A673 (cell line): Measurements from ENCODE around the gene EDA. TPM values are rescaled to one million over a fixed set of nuclear protein-coding genes. Genes with fewer than 3 reads are reported as not detected.

Source experiments
- BruUV-seq: library from RNA; stranded (reverse); fragments of 400-500 nt; replicated peaks from 2 replicates; lab custom pipeline; 2021; lab: Mats Ljungman, UMichigan
- CTCF ChIA-PET: fragments of 300-600 bp; sonication (Branson Sonifier 250); formaldehyde crosslinking; loops from one replicate; lab custom pipeline; 2022; ENCODE audit warnings: antibody characterized with exemption; lab: Charles Lee
- POLR2A ChIA-PET: fragments of 300-600 bp; sonication (Branson Sonifier 250); formaldehyde crosslinking; loops from one replicate; lab custom pipeline; 2022; ENCODE audit warnings: antibody characterized with exemption; ENCODE audit not compliant: low non-redundant PET; lab: Charles Lee
- DNase-seq: peaks from one replicate; pipeline ENCODE4 v3.0.0-alpha.2; 2015; ENCODE audit warnings: low spot score
- H3K27ac ChIP-seq: fragments of 200-600 bp; sonication (generic); 2 replicates; pipeline ENCODE4 v1.5.1; 2016; ENCODE audit warnings: mixed run types, low read depth, mild to moderate bottlenecking, mixed read lengths, antibody characterized with exemption, low read length; ENCODE audit not compliant: poor library complexity, severe bottlenecking
- H3K27me3 ChIP-seq: fragments of 200-600 bp; sonication (generic); replicated peaks from 2 replicates; pipeline ENCODE4 v1.6.1; 2017; ENCODE audit warnings: mixed run types, low read depth, mild to moderate bottlenecking, mixed read lengths, antibody characterized with exemption, low read length; ENCODE audit not compliant: insufficient read depth, poor library complexity
- H3K36me3 ChIP-seq: fragments of 200-600 bp; sonication (generic); 2 replicates; pipeline ENCODE4 v1.6.1; 2016; ENCODE audit warnings: mixed run types, mild to moderate bottlenecking, mixed read lengths, antibody characterized with exemption, low read length; ENCODE audit not compliant: insufficient read depth, poor library complexity, severe bottlenecking
- H3K4me1 ChIP-seq: fragments of 200-600 bp; sonication (generic); 2 replicates; pipeline ENCODE4 v1.6.1; 2017; ENCODE audit warnings: mixed run types, mild to moderate bottlenecking, mixed read lengths, antibody characterized with exemption, low read length; ENCODE audit not compliant: insufficient read depth, poor library complexity, severe bottlenecking
- H3K4me3 ChIP-seq: fragments of 200-600 bp; sonication (generic); 2 replicates; pipeline ENCODE4 v1.5.1; 2016; ENCODE audit warnings: low read depth, mixed run types, mild to moderate bottlenecking, mixed read lengths, low read length; ENCODE audit not compliant: poor library complexity, severe bottlenecking
- H3K9me3 ChIP-seq: fragments of 200-600 bp; sonication (generic); 2 replicates; pipeline ENCODE4 v1.6.1; 2016; ENCODE audit warnings: mixed run types, low read depth, mild to moderate bottlenecking, mixed read lengths, antibody characterized with exemption, low read length; ENCODE audit not compliant: poor library complexity, severe bottlenecking
- EZH2 ChIP-seq: fragments of 200-600 bp; sonication (generic); IDR thresholded peaks from 2 replicates; pipeline ENCODE4 v1.6.1; 2017; ENCODE audit warnings: borderline replicate concordance, low read depth, mild to moderate bottlenecking, mixed read lengths, antibody characterized with exemption, low read length; ENCODE audit not compliant: poor library complexity, severe bottlenecking
- intact Hi-C: fragments of 100-400 bp; cut with micrococcal nuclease; formaldehyde crosslinking; loops from one replicate; pipeline ENCODE4 v1.10.0; 2022; ENCODE audit not compliant: unreplicated experiment
- total RNA-seq: library from RNA; stranded (reverse); gene quantifications from 2 replicates; pipeline ENCODE4 v1.2.3, GENCODE V29; 2021
- TF ChIP-seq, protein P1 (sequence below): fragments of 300-800, 200-600 bp; sonication (generic); conservative IDR thresholded peaks from 2 replicates; pipeline ENCODE4 v1.5.1; 2017; ENCODE audit warnings: low read depth, mild to moderate bottlenecking, antibody characterized with exemption, low read length, moderate library complexity, mixed read lengths

Gene EDA
- total RNA-seq, 1 experiment from 2014 or later = 3.3 TPM

DNA sequence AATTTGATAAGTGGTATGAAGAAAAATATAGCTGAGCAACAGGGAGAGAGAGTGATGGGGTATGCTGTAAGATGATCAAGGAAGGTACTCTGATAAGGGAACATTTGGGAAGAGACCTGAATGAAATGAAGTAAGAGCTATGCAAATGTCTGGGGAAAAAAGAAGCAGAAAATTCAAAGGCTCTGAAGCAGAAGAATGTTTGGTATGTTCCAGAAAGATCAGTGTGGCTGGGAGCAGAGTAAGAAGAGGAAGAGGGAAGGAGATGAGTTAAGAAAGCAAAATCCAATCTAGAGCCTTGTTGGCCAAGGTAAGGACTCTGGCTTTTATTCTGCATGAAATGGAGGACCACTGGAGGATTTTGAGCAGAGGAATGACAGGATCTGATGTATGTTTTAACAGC, 343.8 kb downstream of the EDA start:
- POLR2A ChIA-PET = no interaction called here

DNA sequence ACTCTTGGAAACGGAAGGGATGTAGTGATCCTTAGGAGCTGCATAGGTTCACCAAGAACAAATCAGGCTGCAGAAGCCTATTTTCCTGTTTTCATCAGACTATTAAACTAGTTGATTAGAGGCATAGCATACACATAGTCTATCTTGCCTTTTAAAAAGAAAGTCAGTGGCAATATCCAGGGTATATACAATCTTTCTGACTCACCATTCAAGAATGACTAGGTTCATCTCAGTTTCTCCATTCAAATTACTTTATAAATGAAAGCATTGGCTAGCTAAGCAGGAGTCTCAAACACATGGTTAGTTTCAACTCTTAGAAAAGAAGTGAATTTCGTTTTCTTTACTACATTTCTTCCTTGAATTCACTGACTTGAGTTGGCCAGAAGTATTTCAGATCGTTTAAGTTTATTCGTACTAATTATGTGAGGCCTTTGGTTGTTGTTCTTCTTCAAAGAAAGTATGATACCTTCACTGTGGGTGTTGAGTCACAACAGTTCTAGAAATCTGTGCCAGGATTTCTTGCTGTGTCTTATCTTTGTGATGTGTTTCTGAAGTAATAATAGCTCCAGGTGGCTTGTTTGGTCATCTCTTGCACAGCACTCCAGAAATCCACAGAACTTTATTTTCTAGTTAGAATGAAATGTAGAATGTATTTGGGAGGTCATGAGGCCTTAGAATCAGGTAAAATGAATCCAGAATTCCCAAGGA, 345.6 kb downstream of the EDA start:
- Histone ChIP-seq H3K27me3 (no peaks in the 10 kb centered on the region), H3K4me1 (no peaks in the 10 kb centered on the region), H3K36me3 (no peaks in the 10 kb centered on the region), H3K9me3 (no peaks in the 10 kb centered on the region), H3K27ac (no peak overlapping the region), H3K4me3 (no peak overlapping the region)
- ChIA-PET CTCF (no interaction called here), POLR2A (no interaction called here)
- intact Hi-C loops = no loop called here
- BruUV-seq = no TSS peak
- no peak for TF ChIP-seq EZH2
- DNase-seq = no peak

More for the DNA sequence above, 343.8 kb downstream of the EDA start:
- intact Hi-C loops = no loop called here
- DNase-seq = no peak
- no peak overlapping the region for H3K27ac ChIP-seq
- H3K36me3 ChIP-seq = no peaks in the 10 kb centered on the region
- no peak for TF ChIP-seq EZH2
- TF ChIP-seq, protein P1, sequence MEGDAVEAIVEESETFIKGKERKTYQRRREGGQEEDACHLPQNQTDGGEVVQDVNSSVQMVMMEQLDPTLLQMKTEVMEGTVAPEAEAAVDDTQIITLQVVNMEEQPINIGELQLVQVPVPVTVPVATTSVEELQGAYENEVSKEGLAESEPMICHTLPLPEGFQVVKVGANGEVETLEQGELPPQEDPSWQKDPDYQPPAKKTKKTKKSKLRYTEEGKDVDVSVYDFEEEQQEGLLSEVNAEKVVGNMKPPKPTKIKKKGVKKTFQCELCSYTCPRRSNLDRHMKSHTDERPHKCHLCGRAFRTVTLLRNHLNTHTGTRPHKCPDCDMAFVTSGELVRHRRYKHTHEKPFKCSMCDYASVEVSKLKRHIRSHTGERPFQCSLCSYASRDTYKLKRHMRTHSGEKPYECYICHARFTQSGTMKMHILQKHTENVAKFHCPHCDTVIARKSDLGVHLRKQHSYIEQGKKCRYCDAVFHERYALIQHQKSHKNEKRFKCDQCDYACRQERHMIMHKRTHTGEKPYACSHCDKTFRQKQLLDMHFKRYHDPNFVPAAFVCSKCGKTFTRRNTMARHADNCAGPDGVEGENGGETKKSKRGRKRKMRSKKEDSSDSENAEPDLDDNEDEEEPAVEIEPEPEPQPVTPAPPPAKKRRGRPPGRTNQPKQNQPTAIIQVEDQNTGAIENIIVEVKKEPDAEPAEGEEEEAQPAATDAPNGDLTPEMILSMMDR = no peak
- CTCF ChIA-PET = no interaction called here
- BruUV-seq = no TSS peak
- H3K9me3 ChIP-seq = no peaks in the 10 kb centered on the region
- no peak overlapping the region for H3K4me3 ChIP-seq
- H3K27me3 ChIP-seq = no peaks in the 10 kb centered on the region
- no peaks in the 10 kb centered on the region for H3K4me1 ChIP-seq

DNA sequence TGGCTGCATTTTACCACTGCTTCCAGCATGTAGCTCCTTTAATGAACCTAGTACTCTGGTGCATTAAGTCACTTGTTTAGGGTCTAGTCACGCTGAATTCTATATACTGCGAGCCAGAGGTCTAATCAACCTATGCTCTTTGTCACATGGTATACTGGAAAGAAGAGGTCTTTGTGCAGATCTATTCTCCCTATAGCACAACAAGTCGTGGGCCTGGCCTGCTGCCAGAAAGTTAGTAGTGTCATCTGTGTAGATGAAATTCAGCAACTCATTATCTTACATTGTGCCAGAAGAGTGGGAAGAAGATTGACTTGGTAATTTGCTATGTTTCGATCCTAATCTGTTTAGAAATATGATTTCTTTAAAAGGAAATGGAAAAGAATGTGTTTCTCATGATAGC, 353.0 kb downstream of the EDA start:
- intact Hi-C loops = no loop called here
- ChIA-PET CTCF (no interaction called here), POLR2A (no interaction called here)
- BruUV-seq = no TSS peak
- Histone ChIP-seq H3K4me1 (no peaks in the 10 kb centered on the region), H3K4me3 (no peak overlapping the region), H3K36me3 (no peaks in the 10 kb centered on the region), H3K27me3 (no peaks in the 10 kb centered on the region), H3K9me3 (no peaks in the 10 kb centered on the region), H3K27ac (no peak overlapping the region)
- DNase-seq = peak; percentile 6
- TF ChIP-seq, protein P1 = no peak
- TF ChIP-seq EZH2 = no peak

- no peaks in the 10 kb centered on the region for H3K4me1 ChIP-seq
- no peak overlapping the region for H3K27ac ChIP-seq
- no peaks in the 10 kb centered on the region for H3K27me3 ChIP-seq
- BruUV-seq = no TSS peak
- H3K36me3 ChIP-seq = no peaks in the 10 kb centered on the region
- CTCF ChIA-PET = no interaction called here
- intact Hi-C loops = no loop called here
- H3K4me3 ChIP-seq = no peak overlapping the region
- no peak for DNase-seq
- no peaks in the 10 kb centered on the region for H3K9me3 ChIP-seq
- POLR2A ChIA-PET = no interaction called here
- TF ChIP-seq, protein P1 = no peak
- TF ChIP-seq EZH2 = no peak
Observed at GRCh38 chrX:69969460-69969859, 353.5 kb downstream of the EDA start.
